IMR-90 (cell line): ENCODE measurements around the gene PSG7. TPM values are rescaled to one million over a fixed set of nuclear protein-coding genes. Genes with fewer than 3 reads are reported as not detected.
"Not testable (repeated sequence)": the region's sequence is repeated elsewhere in the genome, so short reads cannot be mapped to it uniquely, and the experiment has no call there.

ENCODE experiments used
- ATAC-seq: fragments of 200-7000 bp; cut with Tn5 transposase; 2 replicates; pipeline ENCODE4 v1.9.1; 2020; ENCODE audit warnings: low read depth, mild to moderate bottlenecking, moderate library complexity
- BruUV-seq: library from RNA; stranded (reverse); fragments of 400-500 nt; replicated peaks from 2 replicates; lab custom pipeline; 2021; lab: Mats Ljungman, UMichigan
- CTCF ChIA-PET: fragments of 300-600 bp; formaldehyde crosslinking; extraction: SDS; loops from one replicate; lab custom pipeline; 2021; ENCODE audit warnings: antibody characterized with exemption; lab: Yijun Ruan, JAX
- POLR2A ChIA-PET: fragments of 300-600 bp; sonication (Branson Sonifier 250); formaldehyde crosslinking; loops from one replicate; lab custom pipeline; 2022; ENCODE audit warnings: antibody characterized with exemption; ENCODE audit not compliant: unreplicated experiment; lab: Charles Lee
- DNase-seq: peaks from one replicate; pipeline ENCODE4 v3.0.0; 2013
- H2AFZ ChIP-seq: replicated peaks from 2 replicates; pipeline ENCODE3; 2013; ENCODE audit warnings: low read length, mild to moderate bottlenecking; ENCODE audit not compliant: poor library complexity
- H2AK5ac ChIP-seq: 2 replicates; pipeline ENCODE4 v1.6.1; 2013; ENCODE audit warnings: low read depth, low read length, inconsistent platforms
- H2AK9ac ChIP-seq: replicated peaks from 2 replicates; pipeline ENCODE3; 2013; ENCODE audit warnings: mild to moderate bottlenecking, low read depth, low read length, moderate library complexity; ENCODE audit not compliant: poor library complexity
- H2BK120ac ChIP-seq: 2 replicates; pipeline ENCODE4 v1.6.1; 2013; ENCODE audit warnings: low read depth, low read length, inconsistent platforms
- H2BK15ac ChIP-seq: 3 replicates; pipeline ENCODE4 v1.6.1; 2013; ENCODE audit warnings: low read depth, low read length, inconsistent platforms
- H2BK20ac ChIP-seq: 2 replicates; pipeline ENCODE4 v1.6.1; 2013; ENCODE audit warnings: low read depth, mild to moderate bottlenecking, inconsistent platforms, low read length, moderate library complexity
- H2BK5ac ChIP-seq: 2 replicates; pipeline ENCODE4 v1.6.1; 2013; ENCODE audit warnings: mild to moderate bottlenecking, low read depth, low read length, inconsistent platforms; ENCODE audit not compliant: poor library complexity, severe bottlenecking
- H3K14ac ChIP-seq: replicated peaks from 2 replicates; pipeline ENCODE4 v1.6.1; 2013; ENCODE audit warnings: low read depth, low read length, inconsistent platforms
- H3K18ac ChIP-seq: 2 replicates; pipeline ENCODE4 v1.6.1; 2013; ENCODE audit warnings: low read depth, low read length, control low read depth
- H3K23ac ChIP-seq: 2 replicates; pipeline ENCODE4 v1.6.1; 2013; ENCODE audit warnings: low read depth, low read length, inconsistent platforms
- H3K27ac ChIP-seq: 2 replicates; pipeline ENCODE4 v1.5.1; 2013; ENCODE audit warnings: mild to moderate bottlenecking, control low read depth, low read length; ENCODE audit not compliant: insufficient read depth
- H3K27me3 ChIP-seq: 2 replicates; pipeline ENCODE4 v1.6.1; 2013; ENCODE audit warnings: low read length; ENCODE audit not compliant: control insufficient read depth, insufficient read depth
- H3K36me3 ChIP-seq: 2 replicates; pipeline ENCODE4 v1.6.1; 2013; ENCODE audit warnings: low read length, mixed read lengths; ENCODE audit not compliant: control insufficient read depth, insufficient read depth
- H3K4ac ChIP-seq: 2 replicates; pipeline ENCODE4 v1.6.1; 2013; ENCODE audit warnings: low read depth, low read length, inconsistent platforms
- H3K4me1 ChIP-seq: 2 replicates; pipeline ENCODE4 v1.6.1; 2013; ENCODE audit warnings: low read length, mixed read lengths; ENCODE audit not compliant: control insufficient read depth, insufficient read depth
- H3K4me2 ChIP-seq: 2 replicates; pipeline ENCODE4 v1.6.1; 2013; ENCODE audit warnings: low read depth, mild to moderate bottlenecking, control low read depth, low read length, moderate library complexity
- H3K4me3 ChIP-seq: 2 replicates; pipeline ENCODE4 v1.5.1; 2013; ENCODE audit warnings: low read depth, mild to moderate bottlenecking, control low read depth, low read length, moderate library complexity; ENCODE audit not compliant: insufficient read depth
- H3K56ac ChIP-seq: 2 replicates; pipeline ENCODE4 v1.6.1; 2013; ENCODE audit warnings: low read length, inconsistent platforms; ENCODE audit not compliant: insufficient read depth; ENCODE audit errors: extremely low read depth
- H3K79me1 ChIP-seq, 2 experiments: 2 replicates each; pipeline ENCODE4 v1.6.1; 2013; ENCODE audit warnings: low read length in 2 of 2, inconsistent platforms in 1 of 2, low read depth in 1 of 2
- H3K9ac ChIP-seq: 2 replicates; pipeline ENCODE4 v1.6.1; 2013; ENCODE audit warnings: low read depth, low read length, control low read depth
- H3K9me1 ChIP-seq: 2 replicates; pipeline ENCODE4 v1.6.1; 2013; ENCODE audit warnings: low read length, inconsistent platforms; ENCODE audit not compliant: insufficient read depth
- H3K9me3 ChIP-seq: 2 replicates; pipeline ENCODE4 v1.6.1; 2013; ENCODE audit warnings: low read length; ENCODE audit not compliant: control insufficient read depth, insufficient read depth
- H4K20me1 ChIP-seq: 2 replicates; pipeline ENCODE4 v1.6.1; 2013; ENCODE audit warnings: low read length, inconsistent platforms; ENCODE audit not compliant: insufficient read depth
- H4K5ac ChIP-seq: 2 replicates; pipeline ENCODE4 v1.6.1; 2013; ENCODE audit warnings: mild to moderate bottlenecking, low read depth, low read length, control low read depth
- H4K8ac ChIP-seq, 2 experiments: 2 replicates each; pipeline ENCODE4 v1.6.1; 2013; ENCODE audit warnings: low read depth in 2 of 2, low read length in 2 of 2, control low read depth in 1 of 2, inconsistent platforms in 1 of 2
- H4K91ac ChIP-seq: 2 replicates; pipeline ENCODE4 v1.6.1; 2013; ENCODE audit warnings: low read depth, low read length, inconsistent platforms; ENCODE audit not compliant: insufficient read depth
- RAD21 ChIP-seq: IDR thresholded peaks from 2 replicates; pipeline ENCODE4 v1.6.1; 2012; ENCODE audit warnings: low read length, improper control_type of control experiment
- SMC3 ChIP-seq: fragments of 150-350 bp; IDR thresholded peaks from 2 replicates; pipeline ENCODE4 v1.6.1; 2016; ENCODE audit warnings: low read depth, mild to moderate bottlenecking, antibody characterized with exemption, low read length, moderate library complexity
- WGBS, 2 experiments: methylation state at CpG; one replicate each; pipeline versions ENCODE4 v1.1.5 to v1.1.7; 2013; ENCODE audit warnings: missing lambda C conversion rate in 2 of 2; ENCODE audit not compliant: insufficient read length in 1 of 2; ENCODE audit errors: extremely low coverage in 2 of 2; 5-methylcytosine and 5-hydroxymethylcytosine counted together
- dilution Hi-C: fragments of 300-500 bp; cut with HindIII; formaldehyde crosslinking; loops from one replicate; pipeline ENCODE4 v1.14.3; 2018; ENCODE audit warnings: low sequenced_read_pairs; ENCODE audit not compliant: unreplicated experiment
- in situ Hi-C: fragments of 300-500 bp; cut with MboI; formaldehyde crosslinking; loops from 3 replicates; pipeline ENCODE4 v1.14.3; 2019; ENCODE audit warnings: low sequenced_read_pairs, inconsistent platforms, mixed read lengths
- intact Hi-C: fragments of 100-400 bp; cut with micrococcal nuclease; formaldehyde crosslinking; loops from 2 replicates; pipeline ENCODE4 v1.10.0; 2022
- polyA plus RNA-seq, 3 experiments: library from polyadenylated mRNA; depleted of rRNA; stranded (reverse); fragments of >200 nt; gene quantifications; 2 replicates each; pipeline ENCODE4 v1.2.3, GENCODE V29; 2012; ENCODE audit warnings: low replicate concordance in 1 of 3
- total RNA-seq: library from RNA; depleted of rRNA; stranded (reverse); fragments of >200 nt; gene quantifications from 2 replicates; pipeline ENCODE4 v1.2.3, GENCODE V29; 2012
- TF ChIP-seq, protein P1 (sequence below): conservative IDR thresholded peaks from 2 replicates; pipeline ENCODE4 v1.5.1; 2012; ENCODE audit warnings: mild to moderate bottlenecking, low read depth, low read length, improper control_type of control experiment

Gene PSG7
- total and polyA plus RNA-seq, 2 of the 4 experiments (the other 2 are of a cell fraction): under 0.01 to 0.26 TPM

DNA sequence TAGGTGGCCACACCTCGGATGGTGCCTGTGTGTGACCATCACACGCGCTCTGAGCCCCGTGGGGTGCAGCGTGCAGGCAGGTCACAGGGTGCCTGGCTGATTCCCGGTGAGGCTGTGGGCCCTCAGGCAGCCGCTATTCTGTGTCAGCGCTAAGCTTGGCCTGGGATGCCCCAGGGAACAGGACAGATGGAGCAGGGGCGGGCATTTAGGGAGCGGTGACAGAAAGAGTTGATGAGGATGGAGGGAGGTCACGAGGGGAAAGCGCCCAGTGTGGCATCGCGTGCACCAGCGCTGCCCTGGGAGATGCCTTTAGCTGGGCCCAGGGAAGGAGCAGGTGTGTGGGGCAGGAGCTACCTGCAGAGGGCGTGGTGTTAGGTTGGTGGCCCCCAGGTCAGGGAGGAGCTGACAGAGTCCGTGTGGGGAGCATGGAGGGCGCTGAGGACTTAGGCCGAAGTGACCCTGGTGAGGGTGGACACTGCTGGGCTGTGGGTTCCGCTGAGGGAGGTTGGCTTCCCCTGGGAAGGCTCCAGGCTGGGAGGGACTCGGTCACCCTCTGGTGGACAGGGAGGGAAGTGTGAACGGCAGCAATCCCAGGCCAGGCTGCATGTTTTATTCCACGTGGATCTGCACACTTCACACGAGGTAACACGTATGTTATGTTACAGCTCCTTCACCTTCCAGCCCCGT lies 17.8 kb downstream of the PSG7 start:
- H3K23ac ChIP-seq, H3K36me3 ChIP-seq, H3K4me2 ChIP-seq, H3K79me1 ChIP-seq, POLR2A ChIA-PET, dilution Hi-C loops, H3K9ac ChIP-seq, CTCF ChIA-PET, H3K27ac ChIP-seq, BruUV-seq, H2AK9ac ChIP-seq, H3K14ac ChIP-seq, H3K4me3 ChIP-seq, H3K27me3 ChIP-seq, H3K9me3 ChIP-seq, H2BK5ac ChIP-seq, DNase-seq, H3K9me1 ChIP-seq, H4K20me1 ChIP-seq, intact Hi-C loops, ATAC-seq, H3K4me1 ChIP-seq, H3K56ac ChIP-seq: not testable (repeated sequence)
- H4K8ac ChIP-seq: peak overlapping the region in 1 of 2 experiments; percentile 83; a peak in 2 of 4 replicates
- peak overlapping the region; percentile 70; the same call in 1 of the 2 replicates for H4K91ac ChIP-seq
- in situ Hi-C loops: loop anchor here (10.0 kb wide), 1 partner anchor 224 kb away; no protein-coding TSS in a partner anchor
- H2BK20ac ChIP-seq: peak overlapping the region; percentile 90; the same call in 1 of the 2 replicates
- H2AFZ ChIP-seq: peak overlapping the region; percentile 43
- WGBS, 2 experiments: no CpG with 5 or more reads among the region's 26 CpGs
- peak overlapping the region; percentile 56; the same call in 1 of the 2 replicates for H3K4ac ChIP-seq
- H2BK15ac ChIP-seq: peak overlapping the region; percentile 74; the same call in 2 of the 3 replicates
- H3K18ac ChIP-seq: peak overlapping the region; percentile 52; the same call in 1 of the 2 replicates
- peak overlapping the region; percentile 63; the same call in 1 of the 2 replicates for H4K5ac ChIP-seq
- H2AK5ac ChIP-seq: peak overlapping the region; percentile 76
- TF ChIP-seq SMC3 (peak; percentile 24; the same call in 1 of the 2 replicates), RAD21 (peak; percentile 25)
- TF ChIP-seq, protein P1, sequence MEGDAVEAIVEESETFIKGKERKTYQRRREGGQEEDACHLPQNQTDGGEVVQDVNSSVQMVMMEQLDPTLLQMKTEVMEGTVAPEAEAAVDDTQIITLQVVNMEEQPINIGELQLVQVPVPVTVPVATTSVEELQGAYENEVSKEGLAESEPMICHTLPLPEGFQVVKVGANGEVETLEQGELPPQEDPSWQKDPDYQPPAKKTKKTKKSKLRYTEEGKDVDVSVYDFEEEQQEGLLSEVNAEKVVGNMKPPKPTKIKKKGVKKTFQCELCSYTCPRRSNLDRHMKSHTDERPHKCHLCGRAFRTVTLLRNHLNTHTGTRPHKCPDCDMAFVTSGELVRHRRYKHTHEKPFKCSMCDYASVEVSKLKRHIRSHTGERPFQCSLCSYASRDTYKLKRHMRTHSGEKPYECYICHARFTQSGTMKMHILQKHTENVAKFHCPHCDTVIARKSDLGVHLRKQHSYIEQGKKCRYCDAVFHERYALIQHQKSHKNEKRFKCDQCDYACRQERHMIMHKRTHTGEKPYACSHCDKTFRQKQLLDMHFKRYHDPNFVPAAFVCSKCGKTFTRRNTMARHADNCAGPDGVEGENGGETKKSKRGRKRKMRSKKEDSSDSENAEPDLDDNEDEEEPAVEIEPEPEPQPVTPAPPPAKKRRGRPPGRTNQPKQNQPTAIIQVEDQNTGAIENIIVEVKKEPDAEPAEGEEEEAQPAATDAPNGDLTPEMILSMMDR: peak; percentile 29; the same call in 1 of the 2 replicates
- H2BK120ac ChIP-seq: peak overlapping the region; percentile 73; the same call in 1 of the 2 replicates

GRCh38 chr19:42918377-42919069 lies 18.5 kb downstream of the PSG7 start:
- Histone ChIP-seq H4K8ac (0 out of 4 replicates have a peak overlapping the region, but pooled peaks of 1 of the 2 experiments have one; percentile 17), H2AK5ac (peak overlapping the region; percentile 24; the same call in 1 of the 2 replicates), H3K4ac (peak overlapping the region; percentile 2; the same call in 1 of the 2 replicates), H2BK120ac (peak overlapping the region; percentile 60; the same call in 1 of the 2 replicates)
- POLR2A ChIA-PET, intact Hi-C loops, H3K14ac ChIP-seq, H2BK5ac ChIP-seq, H3K56ac ChIP-seq, H3K79me1 ChIP-seq, H4K91ac ChIP-seq, H2AFZ ChIP-seq, dilution Hi-C loops, H2AK9ac ChIP-seq, H4K20me1 ChIP-seq, H3K23ac ChIP-seq, H3K36me3 ChIP-seq, H3K9me1 ChIP-seq, DNase-seq, H3K27ac ChIP-seq, H2BK15ac ChIP-seq, H3K4me3 ChIP-seq, H3K4me2 ChIP-seq, H4K5ac ChIP-seq, H3K9ac ChIP-seq, ATAC-seq, H2BK20ac ChIP-seq, H3K18ac ChIP-seq, H3K4me1 ChIP-seq, BruUV-seq, H3K9me3 ChIP-seq, CTCF ChIA-PET, H3K27me3 ChIP-seq: not testable (repeated sequence)
- no CpG with 5 or more reads among the region's 15 CpGs for WGBS, 2 experiments
- in situ Hi-C loops: loop anchor here (10.0 kb wide), 1 partner anchor 224 kb away; no protein-coding TSS in a partner anchor
